ENCODE results near the gene CASZ1.

Gene CASZ1

GRCh38 chr1:10635085-10635896 lies 161.2 kb downstream of the CASZ1 start:
- no peak for DNase-seq

- DNase-seq = no peak
Observed at GRCh38 chr1:10634428-10635084, 161.9 kb downstream of the CASZ1 start.

- DNase-seq = no peak
Observed at GRCh38 chr1:10634075-10634427, 162.4 kb downstream of the CASZ1 start.

- no peak for DNase-seq
Observed at GRCh38 chr1:10633416-10633815, 163.0 kb downstream of the CASZ1 start.

GRCh38 chr1:10632691-10633090 lies 163.8 kb downstream of the CASZ1 start:
- DNase-seq = no peak

GRCh38 chr1:10631811-10632593 lies 164.4 kb downstream of the CASZ1 start:
- DNase-seq = no peak

- DNase-seq = no peak
Observed at GRCh38 chr1:10631121-10631810, 165.2 kb downstream of the CASZ1 start.

- DNase-seq = no peak
Observed at GRCh38 chr1:10630661-10631120, 165.8 kb downstream of the CASZ1 start.

GRCh38 chr1:10629816-10630571 lies 166.5 kb downstream of the CASZ1 start:
- no peak for DNase-seq

GRCh38 chr1:10629091-10629815 lies 167.2 kb downstream of the CASZ1 start:
- no peak for DNase-seq

- DNase-seq = no peak
Observed at GRCh38 chr1:10628685-10629084, 167.8 kb downstream of the CASZ1 start.

- no peak for DNase-seq
Observed at GRCh38 chr1:10626791-10627410, 169.5 kb downstream of the CASZ1 start.

GRCh38 chr1:10626131-10626731 lies 170.2 kb downstream of the CASZ1 start:
- no peak for DNase-seq

- DNase-seq = no peak
Observed at GRCh38 chr1:10625554-10625953, 170.9 kb downstream of the CASZ1 start.

GRCh38 chr1:10625076-10625475 lies 171.4 kb downstream of the CASZ1 start:
- DNase-seq = no peak

GRCh38 chr1:10624256-10625050 lies 172.0 kb downstream of the CASZ1 start:
- DNase-seq = no peak

- no peak for DNase-seq
Observed at GRCh38 chr1:10623686-10624145, 172.7 kb downstream of the CASZ1 start.

GRCh38 chr1:10622910-10623685 lies 173.3 kb downstream of the CASZ1 start:
- DNase-seq = no peak

- DNase-seq = no peak
Observed at GRCh38 chr1:10621906-10622305, 174.5 kb downstream of the CASZ1 start.

Data from activated gamma-delta T cell treated with Interleukin-2 at 50 U/mL for 16 hours (primary cell).